HG03139 (cell line): ENCODE measurements around the gene SYT17.

Experiments
- ATAC-seq: cut with Tn5 transposase; IDR thresholded peaks from one replicate; pipeline ENCODE4 v1.9.1; 2021; ENCODE audit not compliant: unreplicated experiment

The SYT17 gene

DNA sequence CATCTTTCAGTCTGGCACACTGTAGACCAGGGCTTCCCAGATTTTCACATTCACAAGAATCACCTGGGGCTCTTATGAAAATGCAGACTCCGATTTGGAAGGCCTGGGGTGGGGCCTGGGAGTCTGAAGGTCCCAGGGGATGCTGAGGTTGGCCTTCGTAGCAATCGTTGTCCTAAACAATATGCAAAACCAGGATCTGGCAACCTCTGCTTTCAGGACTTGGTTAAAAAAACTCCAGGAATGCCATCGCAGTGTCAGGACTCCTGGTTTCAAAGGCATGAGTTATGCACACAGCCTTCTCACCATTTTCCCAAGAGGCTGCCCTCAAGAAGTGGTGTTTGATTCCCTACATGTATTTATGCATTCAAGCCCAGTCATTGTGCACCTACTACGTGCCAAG, 124.1 kb downstream of the SYT17 start:
- ATAC-seq = no peak

- peak; percentile 65 for ATAC-seq
Measured at GRCh38 chr16:19294156-19294649, 126.2 kb downstream of the SYT17 start.

DNA sequence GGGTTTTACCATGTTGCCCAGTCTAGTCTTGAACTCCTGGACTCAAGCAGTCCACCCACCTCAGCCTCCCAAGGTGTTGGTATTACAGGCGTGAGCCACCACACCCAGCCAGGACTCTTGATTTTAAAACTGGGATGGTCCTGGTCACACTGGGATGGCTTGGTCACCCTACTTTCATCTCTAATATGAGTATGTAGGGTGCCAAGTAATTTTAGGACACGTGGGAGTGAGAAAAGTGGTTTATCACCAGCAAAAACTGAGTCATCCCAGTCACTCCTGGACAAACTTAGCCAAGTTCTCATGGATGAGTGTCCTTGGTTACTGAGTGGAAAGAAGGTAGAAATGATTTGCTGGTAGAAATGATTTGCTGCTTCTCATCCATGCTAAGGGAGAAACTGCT, 127.4 kb downstream of the SYT17 start:
- no peak for ATAC-seq

GRCh38 chr16:19297454-19297853, 129.4 kb downstream of the SYT17 start:
- ATAC-seq = no peak

DNA sequence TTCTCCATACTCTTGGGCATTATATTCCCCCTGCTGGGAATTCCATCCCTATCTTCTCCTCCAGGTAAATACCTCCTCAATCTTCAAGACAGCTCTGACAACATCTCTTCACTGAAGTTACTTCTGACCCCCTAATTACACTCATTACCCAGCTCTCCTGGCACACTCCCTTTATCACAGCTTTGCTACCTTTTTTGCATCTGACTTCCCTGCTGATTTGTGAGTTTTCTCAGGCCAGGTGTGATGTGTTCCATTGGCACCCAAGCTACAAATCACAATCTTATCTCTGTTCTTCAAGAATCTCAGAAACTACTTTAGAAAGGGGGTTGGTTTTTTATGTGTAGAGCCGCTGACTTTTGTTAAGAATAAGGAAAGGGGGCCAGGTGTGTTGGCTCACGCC, 131.5 kb downstream of the SYT17 start:
- no peak for ATAC-seq

- ATAC-seq = no peak
Measured at GRCh38 chr16:19301931-19302330, 133.9 kb downstream of the SYT17 start.

DNA sequence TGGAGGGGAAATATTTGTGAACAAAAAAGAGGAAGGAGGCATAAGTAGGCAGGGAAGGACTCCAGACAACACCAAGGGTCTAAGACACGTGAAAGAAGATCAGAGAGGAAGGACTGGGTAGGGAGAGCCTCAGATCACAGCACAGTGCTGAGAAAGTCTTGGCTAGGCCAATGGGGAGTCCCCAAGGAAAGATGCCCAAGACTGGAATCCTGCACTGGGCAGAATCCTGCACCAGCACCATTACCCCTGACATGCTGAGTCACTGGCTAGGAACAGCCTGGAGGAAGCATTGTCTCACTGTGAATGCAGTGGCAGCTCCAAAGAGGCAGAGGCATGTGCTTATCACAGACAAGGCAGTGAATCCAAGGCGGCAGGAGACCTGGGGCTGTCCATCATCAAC, 136.7 kb downstream of the SYT17 start:
- no peak for ATAC-seq

DNA sequence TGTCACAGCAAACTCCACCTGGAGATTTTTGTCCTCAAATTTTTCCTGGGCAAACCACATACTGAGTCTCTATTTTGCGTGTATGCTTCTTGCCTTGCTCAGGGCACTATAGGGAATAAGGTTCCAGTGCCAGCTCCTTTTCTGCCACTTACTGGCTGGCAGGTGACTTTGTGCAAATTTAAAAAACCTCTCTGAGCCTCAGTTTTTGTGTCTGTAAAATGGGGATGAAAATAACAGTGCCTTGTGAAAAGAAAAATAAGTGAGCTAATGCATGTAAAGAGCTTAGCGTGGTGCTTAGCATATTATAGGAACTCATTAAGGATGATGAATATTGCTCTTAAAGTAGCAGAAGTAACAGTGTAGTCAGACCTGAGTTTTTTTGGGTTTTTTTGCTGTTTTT, 137.4 kb downstream of the SYT17 start:
- ATAC-seq = no peak

DNA sequence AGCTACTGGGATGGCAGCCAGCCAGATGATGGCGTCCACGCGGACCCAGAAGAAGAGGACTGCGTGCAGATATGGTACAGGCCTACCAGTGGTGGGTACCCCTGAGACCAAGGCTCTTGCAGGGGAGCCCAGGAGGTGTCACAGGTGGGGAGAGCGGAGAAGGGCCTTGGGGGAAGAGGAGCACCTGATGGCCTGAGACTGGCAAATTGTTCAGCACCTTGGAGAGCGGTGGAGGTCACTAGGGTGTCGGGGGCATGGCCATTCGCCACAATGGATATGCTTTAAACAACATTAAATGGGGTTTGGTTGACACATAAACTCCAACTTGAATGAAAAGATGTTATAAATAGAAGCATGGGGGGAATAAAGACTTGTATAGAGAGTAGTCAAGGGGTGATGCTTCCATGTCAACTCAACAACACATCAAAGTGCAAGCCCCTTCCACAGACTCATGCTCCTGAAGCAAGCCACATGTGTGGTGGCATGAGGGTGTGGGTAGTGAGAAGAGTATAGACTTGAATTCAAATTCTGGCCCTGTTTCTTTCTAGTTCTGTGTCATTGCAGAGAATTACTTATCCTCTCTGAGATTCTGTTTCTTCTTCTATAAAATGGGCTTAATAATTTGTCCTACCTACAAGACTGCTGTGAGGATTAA, 139.7 kb downstream of the SYT17 start:
- ATAC-seq = no peak

DNA sequence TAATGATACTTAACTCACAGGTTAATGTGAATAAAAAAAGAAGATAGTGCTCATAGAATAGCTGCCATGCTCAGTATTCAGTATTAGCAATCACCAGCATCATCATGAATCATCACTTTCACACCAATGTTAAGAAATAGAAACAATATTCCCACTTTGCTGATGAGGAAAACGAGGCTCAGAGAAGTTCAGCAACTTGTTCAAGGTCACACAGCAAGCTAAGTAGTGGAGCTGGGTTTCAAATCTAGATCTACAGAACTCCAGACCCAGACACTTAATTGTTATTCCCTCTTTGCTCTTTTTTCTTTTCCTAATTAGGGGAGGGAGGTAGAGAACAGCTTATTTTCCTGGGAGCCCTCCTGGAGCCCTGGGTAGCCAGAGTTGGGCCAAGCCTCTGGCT, 140.4 kb downstream of the SYT17 start:
- ATAC-seq = no peak

- no peak for ATAC-seq
Measured at GRCh38 chr16:19309178-19309577, 141.1 kb downstream of the SYT17 start.

DNA sequence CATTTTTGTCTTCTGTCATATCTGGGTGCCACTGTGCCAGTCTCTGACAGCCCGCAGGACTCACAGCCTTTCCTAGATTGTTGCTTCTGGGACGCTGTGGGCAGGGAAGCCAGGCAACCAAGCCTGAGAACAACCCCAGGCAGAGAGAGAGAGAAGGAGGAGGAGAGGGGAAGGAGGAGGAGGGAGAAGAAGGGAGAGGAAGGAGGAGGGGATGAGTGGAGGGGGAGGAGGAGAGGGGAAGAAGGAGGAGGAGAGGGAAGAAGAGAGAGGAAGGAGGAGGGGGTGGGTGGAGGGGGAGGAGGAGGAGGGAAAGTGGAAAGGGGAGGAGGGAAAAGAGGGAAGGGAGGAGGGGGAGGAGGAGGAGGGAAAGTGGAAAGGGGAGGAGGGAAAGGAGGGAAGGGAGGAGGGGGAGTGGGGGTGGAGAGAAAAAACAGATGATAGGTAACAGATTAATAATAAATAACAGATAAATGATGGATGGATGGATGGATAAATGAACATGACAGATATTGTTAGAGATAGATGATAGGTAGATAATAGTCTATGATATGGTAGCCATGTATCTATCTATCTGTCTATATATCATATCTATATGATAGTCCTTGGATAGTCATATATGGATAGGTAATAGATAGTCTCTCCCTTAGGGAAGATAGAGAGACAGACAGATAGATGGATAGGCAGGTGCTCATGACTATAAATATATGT, 146.8 kb downstream of the SYT17 start:
- ATAC-seq = no peak

- ATAC-seq = no peak
Measured at GRCh38 chr16:19315889-19316433, 147.9 kb downstream of the SYT17 start.

GRCh38 chr16:19316846-19317245, 148.8 kb downstream of the SYT17 start:
- no peak for ATAC-seq
